GM21619 (cell line): ENCODE data around the gene GPR55.

Source experiments
- ATAC-seq: cut with Tn5 transposase; IDR thresholded peaks from one replicate; pipeline ENCODE4 v1.9.1; 2021; ENCODE audit not compliant: unreplicated experiment

The GPR55 gene

DNA sequence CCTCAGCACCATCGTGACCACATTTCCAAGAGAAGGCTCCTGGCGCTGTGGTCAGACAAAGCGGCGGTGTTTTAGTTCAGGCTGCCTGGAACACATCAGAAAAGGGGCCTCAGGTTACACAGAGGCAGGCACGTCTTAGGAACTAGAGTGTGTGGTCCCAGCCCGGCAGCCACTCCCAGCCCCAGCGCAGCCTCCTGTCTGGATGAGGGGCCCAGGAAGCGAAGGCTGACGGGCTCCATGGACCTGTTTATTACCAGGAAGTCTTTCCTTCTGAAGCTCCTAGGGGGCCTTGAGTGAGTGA, 10.0 kb upstream of the GPR55 start:
- no peak for ATAC-seq

DNA sequence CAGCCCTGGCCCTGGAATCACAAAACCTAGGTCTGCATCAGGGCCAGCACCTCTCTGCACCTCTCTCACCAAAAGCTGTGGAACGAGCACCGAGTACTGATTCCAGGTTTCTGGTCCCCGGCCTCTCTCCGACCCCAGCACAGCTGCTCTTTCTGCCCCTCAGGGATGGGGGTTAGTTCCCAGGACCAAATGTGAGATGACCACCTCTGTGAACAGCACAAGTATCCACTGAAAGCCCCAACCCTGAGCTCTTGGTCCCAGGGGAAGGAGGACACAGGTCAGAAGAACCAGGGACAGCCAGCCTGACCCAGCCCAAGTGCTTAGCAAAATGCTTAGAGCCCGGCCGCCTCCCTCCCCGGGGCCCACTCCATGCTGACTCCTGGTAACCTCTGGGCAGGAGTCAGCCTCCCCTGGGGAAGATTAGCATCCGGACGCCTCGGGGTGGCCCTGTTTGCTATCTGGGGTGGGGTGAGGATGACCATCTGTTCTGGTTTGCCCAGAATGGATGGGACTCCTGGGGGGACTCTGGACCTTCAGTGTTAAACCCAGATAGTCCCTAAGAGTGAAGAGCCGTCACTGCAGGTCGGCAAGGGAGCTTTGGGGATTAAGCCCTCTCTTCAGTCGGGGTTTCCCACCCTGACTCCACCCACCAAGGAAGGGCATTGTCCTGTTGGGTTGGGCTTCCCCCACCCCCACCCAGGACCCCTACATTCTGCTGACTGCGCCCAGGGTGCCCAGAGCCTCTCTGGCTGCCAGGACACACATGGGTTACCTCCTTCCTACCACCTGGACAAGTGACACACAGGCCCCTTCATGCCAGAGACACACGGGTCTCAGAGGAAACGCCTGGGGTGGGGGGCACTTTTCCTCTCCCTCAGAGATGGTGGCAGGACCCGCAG, 9.4 kb upstream of the GPR55 start:
- ATAC-seq = no peak

DNA sequence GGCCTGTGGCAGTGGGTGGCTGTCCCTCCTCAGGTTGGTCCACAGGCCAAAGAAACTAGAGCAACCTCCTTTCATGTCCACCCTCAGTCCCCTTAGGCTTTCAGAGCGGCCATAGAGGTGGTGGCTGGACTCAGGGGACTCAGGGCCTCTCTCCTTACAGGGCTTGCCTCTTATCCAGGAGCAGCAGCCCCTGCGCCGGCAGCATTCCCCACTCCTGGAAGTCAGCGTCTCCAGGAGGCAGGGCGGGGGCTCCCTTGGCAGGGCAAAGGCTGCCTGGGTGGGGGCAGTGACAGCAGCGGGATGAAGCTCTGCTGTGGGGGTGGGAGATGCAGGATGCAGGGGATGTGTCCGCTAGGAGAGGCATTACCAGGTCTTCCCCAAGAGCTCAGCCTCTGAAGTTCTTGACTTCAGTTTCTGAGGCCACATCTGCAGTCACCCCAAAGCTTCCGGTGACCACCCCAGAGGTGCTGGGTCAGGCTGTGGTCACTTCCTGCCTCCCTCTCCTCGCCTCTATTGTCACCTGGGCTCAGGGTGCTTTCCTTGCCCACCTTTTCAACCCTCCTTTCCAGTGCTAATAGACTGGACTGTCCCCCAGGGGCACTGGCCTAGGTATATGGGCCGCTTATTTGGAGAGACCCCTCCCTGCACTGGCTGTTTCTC, 8.6 kb upstream of the GPR55 start:
- ATAC-seq = no peak

DNA sequence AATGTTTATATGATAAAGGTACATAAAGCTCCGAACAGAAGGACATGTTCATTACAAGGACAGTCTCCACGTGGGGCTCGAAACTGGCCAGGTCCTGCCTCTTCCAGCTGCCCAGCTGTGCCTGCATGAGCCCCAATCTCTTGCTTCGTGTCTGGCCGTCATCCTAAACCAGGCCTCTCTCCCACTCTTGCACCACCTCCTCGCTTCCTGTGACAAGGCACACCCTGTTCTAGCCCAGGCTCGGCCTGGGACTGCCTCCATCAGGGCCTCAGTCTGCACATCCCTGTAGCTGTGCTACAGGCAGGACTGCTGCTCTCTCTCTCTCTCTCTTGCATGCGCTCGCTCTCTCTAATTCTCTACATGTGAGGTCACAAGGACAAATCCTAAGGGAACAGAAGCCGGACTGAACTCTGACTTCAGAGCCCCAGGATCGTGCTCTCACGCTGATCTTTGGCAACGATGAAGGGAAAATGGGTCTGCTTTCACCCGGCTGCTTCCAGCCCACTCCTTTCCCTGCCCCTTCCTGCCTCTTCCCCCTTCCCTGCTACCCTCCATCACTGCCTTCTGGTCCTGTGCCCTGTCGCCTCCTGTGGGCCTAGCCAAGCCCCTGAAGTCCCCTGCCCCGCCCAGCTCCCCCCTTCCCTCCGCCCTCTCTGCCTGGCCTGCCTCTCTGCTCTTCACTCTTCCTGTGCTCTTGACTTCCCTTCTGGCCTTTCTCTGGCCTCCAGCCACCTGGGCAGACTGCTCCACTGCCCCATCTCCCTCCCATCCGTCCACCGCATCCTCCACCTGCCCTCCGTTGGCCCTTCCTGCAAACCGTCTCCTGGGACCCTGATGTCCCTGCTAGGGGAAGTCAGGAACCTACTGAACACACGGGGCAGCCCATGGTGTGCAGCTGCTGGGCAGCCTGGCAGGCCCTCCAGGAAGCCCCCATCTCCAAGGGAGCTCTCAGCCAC, 7.8 kb upstream of the GPR55 start:
- ATAC-seq = no peak

DNA sequence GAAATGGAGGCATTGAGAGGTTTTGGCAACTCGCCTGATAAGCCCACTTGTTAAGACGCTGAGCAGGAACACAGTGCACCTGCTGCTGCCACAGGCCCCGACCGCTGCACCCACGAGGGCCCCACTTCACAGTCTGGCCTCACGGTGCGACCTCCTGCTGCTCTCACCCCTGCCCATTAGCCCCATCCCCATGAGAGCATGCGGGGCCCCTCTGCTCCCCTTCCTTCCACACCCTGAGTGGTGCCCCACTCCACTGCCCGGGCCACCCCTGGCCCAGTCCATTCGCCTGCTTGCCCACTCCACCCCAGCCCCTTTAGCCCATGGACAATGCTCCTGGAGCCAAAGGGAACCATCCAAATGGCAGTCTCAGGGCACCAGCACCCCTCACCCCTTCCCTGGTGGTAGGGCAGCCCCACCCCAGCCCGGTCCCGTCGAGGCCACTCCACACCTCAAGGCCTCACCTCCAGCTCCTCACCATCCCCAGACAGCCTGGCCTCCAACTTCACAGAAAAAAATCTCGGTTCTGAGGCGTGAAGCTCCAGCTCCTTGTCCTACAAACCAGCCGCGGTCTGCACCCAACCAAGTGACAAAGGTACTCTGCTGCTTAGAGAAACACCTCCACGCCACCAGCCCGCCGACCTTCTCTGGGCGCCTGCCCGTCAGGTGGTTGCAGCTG, 6.7 kb upstream of the GPR55 start:
- ATAC-seq = no peak

DNA sequence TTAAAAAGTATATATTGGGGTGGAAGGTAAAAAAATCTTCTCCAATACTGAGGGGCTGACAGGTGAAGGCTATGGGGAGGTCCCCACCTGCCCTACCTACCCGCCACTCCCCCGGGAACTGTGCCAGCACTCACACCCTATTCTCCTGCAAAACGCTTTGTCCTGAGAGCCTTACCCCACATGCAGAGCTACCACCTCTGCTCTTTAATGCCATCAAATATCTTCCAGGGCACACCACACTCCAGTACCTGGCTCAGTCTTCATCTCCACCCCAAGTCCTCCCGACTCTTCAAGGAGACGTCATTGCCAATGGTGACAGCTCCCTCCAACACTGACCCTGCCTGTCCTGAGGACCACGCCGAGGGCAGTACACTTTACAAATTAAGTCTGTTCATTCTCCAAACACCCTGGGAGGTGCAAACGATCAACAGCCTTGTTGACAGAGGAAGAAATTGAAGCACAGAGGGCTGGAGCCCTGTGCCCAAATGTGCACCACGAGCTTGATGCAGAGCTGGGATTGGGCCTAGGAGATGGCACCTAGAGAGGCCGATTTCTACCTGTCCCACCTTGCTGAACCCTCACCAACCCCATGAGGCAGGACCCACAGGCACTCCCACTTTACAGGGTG, 6.0 kb upstream of the GPR55 start:
- ATAC-seq = no peak

DNA sequence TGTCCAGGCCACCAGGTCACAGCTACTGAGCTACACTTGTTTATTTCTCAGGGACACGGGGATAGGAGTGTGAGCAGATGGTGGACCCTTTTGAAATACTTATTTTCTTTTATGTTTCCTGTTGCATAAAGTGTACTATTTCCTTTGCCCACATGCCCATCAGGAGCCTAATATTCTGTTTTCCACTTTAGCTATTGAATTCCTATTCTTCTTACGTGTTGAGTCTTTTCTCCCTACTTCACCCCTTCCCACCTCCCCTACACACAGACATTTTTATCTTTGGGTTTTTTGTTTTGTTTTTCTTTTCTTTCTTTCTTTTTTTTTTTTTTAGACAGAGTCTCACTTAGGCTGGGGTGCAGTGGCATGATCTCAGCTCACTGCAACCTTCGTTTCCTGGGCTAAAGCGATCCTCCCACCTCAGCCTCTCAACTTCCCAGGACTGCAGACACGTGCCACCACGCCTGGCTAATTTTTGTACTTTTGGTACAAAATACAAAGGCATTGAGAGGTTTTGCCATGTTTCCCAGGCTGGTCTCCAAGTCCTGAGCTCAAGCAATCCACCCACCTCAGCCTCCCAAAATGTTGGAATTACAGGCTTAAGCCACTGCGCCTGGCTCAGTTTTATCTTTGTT, 5.2 kb upstream of the GPR55 start:
- no peak for ATAC-seq

DNA sequence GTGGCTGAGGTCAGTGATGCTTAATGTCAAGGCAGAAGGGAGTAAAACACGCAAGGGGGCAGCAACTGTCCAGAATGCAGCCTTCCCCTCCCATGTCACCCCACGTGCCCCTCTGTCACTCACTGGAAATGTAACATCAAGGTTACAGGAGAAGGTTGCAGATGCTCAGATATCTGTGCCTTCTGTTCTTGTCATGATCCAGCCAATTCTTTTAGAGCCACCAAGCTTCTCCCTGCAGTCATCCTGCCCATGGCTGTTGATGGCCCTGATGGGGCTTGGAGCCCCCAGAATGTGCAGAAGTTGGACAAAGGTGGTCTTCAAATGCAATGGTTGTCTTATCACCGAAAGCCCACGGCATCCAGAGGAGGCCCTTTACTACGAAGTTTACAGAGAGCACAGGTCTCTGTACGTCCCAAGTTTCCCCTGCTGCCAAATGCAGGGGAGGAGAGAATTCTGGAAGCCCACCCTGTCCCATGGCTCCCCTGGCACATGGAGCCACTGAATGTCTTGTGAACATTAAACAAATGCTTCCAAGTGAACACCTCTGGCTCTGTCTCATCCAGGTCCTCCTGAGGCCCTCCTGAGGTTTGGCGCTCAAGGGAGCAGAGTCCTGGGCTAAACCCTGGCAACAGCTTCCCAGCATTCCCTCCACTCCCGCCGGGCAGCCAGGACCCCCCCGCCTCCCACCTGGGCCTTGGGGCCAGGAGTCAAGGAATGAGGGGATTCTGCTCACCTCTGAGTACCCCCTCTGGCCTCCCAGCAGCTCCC, 4.5 kb upstream of the GPR55 start:
- ATAC-seq = no peak

DNA sequence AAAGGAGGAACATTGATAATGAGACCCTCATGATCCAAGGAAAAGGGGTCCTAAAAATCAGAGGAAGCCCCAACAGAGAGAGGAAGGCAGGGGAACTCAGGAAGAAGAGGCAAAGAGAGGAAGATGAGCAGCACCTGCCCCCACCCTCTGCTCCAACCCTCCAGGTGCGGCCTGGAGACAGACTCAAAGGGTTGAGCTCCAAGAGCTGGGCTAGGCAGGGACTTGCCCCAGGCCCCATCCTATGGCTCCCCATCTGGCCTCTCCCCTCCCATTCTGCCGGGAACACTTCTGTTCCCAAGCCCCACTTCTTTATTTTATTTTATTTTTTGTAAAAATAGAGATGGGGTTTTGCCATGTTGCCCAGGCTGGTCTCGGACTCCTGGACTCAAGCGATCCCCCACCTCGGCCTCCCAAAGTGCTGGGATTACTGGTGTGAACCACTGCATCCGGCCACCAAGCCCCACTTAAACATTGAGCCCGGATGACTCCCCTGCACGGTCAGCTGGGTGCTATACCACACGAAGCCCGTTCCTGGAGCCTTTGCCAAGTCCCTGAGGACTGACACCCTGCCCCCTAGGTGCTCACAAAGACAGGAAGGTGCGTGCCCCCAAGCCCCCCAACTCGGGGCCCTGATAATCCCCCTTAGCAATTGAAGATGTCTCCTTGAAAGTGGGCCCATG, 3.8 kb upstream of the GPR55 start:
- ATAC-seq = no peak

DNA sequence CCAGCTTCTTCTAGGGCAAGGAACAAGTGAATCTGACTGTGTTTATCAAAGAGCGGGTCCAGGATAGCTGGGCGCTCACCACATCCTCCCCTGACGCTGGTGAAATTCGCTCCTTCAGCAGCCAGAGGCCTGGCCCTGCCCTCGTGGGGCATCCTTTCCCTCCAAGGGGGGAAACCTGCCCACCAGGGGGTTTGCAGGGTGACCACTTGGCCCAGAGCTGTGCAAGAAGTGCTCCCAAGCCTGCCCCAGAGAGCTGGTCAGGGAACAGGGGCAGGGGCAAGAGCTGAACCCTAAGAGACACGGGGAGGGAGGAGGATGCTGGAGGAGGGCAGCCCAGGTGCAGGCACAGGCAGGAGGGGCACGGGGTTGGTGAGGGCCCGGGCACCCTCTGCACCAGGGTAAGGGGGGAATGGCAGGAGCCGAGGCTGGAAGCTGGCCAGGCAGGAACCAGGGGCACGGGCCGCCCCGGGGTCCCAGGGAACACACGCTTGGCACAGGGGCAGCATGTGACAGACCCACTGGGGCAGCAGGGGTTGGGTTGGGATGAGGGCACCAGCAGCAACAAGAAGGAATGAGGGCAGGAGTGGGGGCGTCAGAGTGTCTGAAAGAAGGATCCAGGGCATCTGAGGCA, 2.8 kb upstream of the GPR55 start:
- ATAC-seq = no peak

DNA sequence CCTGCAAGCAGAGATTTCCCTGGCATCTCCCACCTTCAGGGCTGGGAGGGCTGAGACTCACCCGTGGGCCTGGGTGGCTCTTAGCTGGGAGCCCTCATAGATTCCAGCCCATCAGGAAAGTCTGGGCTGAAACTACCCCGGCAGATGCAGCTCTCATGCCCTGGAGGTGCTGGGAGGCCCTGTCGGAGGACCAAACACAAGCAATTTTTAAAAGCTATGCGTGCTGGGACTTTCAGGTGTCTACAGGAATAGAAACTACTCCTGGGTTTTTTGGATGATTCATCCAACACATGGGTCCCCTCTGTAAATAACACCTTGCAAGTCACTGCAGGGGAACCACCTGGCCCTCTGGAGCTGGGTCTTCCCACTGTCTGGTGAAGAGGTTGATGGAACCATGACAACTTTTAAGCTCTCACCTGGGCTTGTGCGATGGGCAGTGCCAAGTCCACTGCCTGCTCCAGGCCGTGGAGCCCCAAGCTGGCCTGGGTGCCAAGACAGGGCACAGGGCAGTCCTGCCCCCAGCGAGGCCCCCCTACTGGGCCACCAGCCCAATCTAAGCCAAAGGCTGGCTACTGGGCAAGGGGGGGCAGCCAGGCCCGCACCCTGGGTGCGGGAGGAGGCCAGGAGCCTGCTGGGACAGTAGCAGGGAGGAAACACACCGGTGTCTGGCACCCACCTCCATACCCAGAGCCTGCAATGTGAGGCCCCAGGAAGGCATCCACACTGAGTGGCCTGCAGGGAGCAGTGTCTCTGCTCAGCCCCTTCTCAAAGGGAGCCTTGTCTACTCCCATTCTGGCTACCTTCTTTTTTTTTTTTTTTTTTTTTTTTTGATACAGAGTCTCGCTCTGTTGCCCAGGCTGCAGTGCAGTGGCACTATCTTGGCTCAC, 1.1 kb upstream of the GPR55 start:
- peak; percentile 39 for ATAC-seq

DNA sequence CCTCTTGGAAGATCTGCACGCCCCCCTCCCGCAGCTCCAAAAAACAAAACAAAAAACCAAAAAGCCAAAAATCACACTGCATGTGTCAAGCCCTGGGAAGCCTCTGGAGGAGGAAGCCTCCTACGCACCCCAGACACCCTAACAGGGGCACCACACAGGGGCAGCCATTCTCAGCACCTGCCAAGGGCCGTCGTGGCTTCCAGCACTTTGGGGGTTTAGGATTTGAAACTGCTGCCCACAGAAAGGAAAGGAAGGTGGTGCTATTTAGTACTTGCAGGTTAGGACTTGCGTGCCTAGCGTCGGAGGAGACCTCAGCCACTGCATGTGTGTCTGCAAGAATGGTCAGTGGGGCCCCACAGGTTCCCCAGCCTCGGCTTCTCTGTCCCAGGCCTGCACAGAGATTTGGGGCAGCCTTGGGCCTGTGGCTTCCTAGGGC, 419 bp upstream of the GPR55 start:
- ATAC-seq = peak; percentile 6

DNA sequence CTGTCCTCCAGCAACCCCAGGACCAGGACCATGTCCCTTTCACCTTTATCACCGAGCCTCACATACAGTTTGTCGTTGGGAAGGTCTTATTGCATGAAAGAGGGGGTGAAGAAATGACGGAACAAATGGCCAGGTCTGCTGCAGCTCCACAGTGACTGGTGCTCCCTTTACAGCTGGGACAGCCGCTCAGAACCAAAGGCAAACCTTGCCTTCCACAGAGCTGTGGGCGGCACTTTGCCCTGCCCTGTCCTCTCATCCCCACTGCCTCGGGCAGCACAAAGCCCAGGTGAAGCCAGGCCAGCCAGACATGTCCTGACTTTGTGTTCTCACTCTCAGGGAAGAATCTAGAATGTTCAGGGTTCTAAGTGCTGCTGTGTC, 961 bp downstream of the GPR55 start:
- no peak for ATAC-seq

DNA sequence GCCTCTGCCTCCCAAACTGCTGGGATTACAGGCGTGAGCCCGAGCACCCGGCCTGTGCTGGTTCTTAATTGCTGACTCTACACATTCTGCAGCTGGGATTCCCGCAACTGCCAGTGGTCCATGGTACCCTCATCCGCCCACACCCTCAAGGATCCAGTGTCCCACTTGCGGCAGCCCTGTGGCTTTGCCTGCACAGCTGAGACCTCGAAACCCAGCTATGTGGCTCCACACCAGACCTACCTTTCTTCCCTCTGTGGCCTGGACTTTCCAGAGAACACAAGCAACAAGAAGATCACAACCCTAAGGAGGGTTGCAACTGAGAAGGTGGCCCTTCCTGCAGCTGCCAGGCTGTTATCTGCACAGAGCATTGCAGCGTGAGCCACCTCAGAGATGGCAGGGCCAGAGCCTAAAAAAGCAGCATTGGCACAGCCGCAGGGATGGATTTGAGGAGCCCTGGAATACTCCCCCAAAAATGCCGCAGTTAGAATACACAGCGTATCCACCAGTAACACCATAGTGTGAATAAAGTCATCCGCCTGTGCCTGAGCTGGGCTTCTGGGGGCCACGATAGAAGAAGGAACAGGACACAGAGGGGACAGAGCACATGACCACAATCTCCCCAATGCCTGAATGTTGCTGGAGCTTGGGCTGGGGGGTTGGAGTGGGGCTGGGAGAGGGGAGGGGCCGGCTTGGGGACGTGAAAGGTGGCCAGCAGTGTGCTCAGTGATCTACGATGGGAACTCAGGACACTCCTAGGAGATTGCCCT, 1.9 kb downstream of the GPR55 start:
- no peak for ATAC-seq

DNA sequence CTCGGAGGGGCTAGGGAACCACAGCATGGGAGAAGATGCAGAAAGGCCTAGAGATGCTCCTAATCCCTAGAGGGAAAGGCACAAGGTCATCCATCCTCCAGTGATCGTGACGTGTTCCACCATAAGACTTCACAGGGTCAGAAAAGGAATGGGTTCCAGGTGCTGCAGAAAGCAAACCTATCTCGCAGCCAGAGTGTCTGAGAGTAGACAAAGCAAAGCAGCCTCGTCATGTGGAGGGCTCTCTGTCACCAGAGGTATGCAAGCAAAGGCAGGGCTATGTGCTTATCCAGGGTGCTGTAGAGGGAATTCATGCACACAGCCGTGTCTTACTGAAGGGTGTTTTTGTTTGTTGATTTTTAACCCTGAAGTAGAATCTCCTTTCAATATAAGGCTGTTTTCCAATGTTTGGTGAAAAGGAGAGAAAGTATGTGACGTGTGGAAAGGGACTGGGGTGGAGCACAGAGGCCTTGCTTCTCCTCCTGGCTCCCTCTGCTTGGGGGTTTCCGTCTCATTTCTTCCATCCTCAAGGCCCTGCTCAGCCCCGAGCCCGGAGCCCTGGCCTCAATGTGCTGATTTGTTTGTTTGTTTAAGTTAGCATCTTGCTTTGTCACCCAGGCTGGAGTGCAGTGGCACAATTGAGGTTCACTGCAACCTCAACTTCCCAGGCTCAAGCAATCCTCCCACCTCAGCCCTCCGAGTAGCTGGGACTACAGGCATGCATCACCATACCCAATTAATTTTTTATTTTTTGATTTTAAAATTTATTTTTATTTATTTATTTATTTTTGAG, 3.0 kb downstream of the GPR55 start:
- no peak for ATAC-seq

DNA sequence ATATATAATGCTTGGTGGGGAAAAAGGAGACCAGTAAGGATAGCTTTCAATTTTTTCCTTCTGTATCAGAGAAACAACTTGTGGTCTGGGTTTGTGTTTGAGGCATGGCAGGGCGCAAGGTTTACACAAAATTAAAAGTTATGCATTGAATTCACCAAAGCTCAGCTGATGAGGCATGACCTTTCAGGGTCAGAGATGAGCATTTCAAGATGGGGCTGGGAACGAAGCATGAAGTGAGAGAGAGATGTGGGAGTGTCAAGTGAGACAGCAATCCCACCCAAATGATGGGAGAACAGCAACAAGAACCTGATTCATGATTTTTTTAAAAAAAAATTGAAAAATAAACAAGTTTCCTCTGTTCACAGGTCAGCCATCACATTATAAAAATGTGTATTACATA, 4.9 kb downstream of the GPR55 start:
- ATAC-seq = no peak
